GM21381 (cell line): ENCODE results near the gene CLIC5.

Source experiments
- ATAC-seq: cut with Tn5 transposase; IDR thresholded peaks from one replicate; pipeline ENCODE4 v1.9.1; 2021; ENCODE audit warnings: mild to moderate bottlenecking, moderate library complexity; ENCODE audit not compliant: unreplicated experiment

Gene CLIC5

DNA sequence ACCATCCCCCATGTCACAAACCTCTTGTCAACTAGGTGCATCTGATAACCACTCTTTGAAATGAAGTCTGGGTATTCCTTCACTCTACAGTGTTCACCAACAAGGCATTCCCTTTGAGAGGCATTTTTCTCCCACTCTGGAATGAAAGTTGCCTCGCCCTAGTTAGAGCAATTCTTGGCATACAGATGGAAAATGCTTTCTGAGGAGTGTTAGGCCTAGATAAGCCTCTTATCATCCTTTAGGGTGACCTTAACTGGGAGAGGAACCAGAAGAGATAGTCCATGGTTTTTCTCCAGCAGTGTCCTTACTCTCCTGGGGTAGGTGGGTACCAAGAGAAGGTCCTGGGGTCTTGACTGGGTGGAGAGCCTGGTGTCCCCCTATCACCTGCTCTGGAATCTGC, 14.8 kb downstream of the CLIC5 start:
- ATAC-seq, result no peak

DNA sequence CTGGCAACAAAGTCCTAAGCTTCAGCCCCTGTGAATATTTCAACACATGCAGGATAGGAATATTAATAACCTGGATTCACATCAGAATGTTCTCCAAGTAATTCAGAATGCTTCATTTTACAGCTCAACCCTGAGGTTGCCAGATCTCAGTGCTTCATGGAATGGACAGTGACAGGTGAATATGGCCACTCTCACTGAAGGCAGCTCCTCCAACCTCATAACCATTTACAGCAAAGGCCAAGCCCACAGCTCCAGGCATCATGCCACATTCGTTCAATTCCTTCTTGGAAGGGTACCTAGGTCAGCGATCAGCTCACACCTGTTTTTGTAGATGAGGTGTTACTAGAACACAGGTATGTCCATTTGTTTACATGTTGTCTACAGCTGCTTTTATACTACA, 17.1 kb downstream of the CLIC5 start:
- ATAC-seq, result no peak

DNA sequence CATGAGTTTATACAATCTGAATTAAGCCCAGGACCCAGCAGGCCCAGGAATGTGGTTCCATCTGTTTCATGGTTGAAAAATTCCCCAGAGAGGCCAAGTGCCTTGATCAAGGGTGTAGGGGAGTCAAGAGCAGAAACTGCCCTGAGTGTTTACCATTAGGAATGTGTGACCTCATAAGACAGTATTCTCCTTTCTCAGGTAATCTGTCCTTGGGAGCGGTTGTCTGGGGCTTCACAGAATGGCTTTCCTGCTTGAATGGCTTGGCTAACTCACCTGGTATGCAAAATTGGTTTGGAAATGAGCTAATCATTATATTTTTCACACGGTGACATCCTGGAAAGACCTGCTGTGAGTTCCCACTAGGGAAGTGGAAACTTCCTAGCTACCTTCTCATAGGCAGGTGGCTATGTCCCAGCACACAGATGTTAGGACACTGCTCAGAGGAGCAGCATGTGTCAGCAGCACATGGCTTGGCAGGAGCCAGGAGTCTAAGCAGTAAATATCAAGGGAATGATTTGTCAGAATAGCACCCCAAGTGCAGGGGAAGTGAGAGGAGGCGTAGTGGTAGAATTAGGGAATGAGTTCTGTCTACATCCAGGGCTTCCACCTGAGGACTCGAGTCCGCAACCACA, 17.7 kb downstream of the CLIC5 start:
- no peak for ATAC-seq

DNA sequence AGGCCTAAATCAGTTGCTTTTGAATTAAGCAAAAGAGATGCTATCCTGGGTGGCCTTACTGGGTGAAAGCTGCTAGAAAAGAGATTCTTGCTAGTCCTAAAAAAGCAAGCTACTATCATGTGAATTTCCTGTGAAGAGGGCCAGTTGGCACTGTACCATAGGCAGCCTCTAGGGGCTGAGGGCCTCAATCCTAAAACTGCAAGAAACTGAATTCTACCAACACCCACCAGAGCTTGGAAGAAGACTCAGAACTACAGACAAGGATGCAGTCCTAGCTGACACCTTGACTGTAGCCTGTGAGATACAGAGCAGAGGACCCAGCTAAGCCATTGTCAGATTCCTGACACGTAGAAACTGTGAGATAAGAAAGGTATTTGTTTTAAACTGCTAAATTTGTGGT, 24.5 kb downstream of the CLIC5 start:
- no peak for ATAC-seq

DNA sequence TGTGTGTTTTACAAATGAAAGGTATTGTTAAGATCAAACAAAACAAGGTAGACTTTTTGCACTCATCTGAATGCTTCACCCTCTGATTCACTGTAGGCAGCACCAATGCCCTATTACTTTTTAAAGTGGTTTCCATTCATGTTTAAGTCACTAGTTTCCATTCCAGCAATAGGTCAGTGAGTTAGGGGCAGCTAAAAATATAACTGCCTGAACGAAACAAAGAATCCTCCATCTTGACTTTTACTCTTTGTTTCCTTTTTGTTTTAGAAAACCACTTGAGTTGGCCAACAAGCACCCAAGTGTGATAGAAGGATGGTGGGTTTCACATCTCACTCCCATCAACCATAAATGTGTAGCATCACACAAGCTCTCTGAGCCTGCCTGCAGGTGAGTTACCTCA, 25.5 kb downstream of the CLIC5 start:
- ATAC-seq, result peak; percentile 72

DNA sequence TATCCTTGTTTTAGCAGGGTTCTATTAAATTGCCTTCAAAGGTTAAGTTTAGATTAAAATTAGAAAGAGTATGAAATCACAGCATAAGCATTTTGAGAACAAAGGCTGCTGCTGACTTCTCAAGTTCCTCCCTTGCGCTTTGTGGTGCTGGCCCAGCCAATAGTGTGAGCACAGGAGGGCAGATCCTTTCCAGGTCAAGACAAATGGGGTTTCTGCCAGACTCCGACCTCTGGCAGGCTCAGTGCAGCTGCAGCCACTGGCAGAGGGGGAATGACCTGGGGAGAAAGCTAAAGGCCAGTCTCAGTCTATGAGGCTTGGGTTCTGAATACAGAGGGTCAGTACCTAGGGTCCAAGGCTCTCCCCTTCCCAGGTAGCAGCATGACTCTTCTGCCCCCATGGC, 27.0 kb downstream of the CLIC5 start:
- ATAC-seq, result no peak

DNA sequence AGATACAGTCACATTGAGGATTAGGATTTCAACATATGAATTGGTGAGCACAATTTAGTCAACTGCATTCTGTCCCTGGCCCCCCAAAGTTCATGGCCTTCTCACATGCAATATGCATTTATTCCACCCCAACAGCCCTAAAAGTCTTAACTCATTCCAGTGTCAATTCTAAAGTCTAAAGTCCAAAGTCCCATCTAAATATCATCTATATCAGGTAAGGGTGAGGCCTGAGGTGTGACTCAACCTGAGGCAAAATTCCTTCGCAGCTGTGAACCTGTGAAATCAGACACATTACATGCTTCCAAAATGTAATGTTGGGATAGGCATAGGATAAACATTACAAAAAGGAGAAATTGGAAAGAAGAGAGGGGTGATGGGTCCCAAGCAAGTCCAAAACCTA, 27.8 kb downstream of the CLIC5 start:
- no peak for ATAC-seq

DNA sequence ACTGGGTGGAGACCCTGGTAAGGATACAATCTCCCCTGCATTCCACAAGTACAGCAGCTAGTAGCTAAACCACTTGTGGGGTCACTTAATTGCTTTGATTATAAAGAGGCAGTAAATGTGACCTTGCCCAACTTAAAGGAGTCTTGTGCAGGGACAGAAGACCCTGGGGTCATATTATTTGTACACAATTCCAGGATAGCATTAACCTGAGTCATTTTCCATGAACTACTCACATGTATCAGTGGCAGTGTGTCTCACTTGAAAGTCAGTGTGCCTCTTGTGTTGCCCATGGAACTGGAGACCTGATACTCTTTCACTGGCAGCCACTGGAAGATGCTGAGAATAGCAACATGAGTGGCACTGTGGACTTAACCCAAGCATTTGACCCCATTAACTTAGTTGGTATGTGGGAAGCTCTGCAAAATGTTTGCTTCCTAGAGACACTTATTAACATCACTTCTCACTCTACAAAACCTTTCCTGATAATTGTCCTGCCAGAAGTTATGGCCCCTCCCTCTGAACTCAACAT, 28.9 kb downstream of the CLIC5 start:
- ATAC-seq, result no peak

DNA sequence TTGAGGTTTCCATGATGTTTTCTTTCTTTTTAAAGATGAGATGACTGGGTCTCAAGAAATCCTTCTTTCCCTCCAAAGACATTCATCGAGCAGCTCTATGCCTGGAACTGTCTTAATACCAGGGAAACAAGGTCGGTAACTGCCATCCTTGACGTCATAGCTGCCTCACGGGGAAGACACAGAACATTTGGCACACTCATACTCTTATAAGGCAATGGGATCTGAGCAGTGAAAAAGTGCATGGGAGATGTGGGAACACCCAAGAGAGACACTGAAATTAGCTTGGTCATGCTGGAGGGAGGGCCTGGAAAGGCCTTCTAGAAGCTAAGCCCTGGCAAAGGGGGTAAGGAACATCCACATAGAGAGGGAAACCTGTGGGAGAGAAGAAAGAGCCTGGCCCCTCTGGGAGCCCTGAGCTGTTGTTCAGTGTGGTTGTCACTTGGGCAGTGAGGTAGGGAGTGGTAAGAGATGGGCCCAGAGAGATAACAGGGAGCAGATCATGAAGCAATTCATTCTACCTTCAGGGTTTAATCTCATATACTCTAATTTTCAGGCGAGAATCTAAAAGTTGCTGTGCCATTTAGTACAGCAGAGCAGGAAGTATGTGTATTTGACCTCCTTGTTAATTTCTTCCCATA, 30.8 kb downstream of the CLIC5 start:
- ATAC-seq, result no peak

DNA sequence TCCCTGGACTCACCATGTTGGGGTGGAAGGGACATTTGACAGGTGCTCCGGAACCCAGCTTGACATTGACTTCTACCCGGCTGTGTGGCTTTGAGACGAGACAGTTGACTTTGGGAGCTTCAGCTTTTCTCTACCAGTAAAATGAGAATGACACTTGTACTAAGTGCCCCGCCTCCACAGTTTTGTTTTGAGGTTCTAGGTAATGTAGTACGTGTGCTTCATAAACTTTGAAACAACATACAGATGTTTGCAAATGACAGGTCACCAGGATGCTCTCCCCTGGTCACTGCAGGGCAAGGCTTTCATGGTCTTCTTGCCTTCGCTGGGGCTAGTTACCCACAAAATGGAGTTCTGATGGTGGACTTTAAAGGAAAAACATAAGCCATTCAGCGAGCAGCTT, 31.3 kb downstream of the CLIC5 start:
- no peak for ATAC-seq

DNA sequence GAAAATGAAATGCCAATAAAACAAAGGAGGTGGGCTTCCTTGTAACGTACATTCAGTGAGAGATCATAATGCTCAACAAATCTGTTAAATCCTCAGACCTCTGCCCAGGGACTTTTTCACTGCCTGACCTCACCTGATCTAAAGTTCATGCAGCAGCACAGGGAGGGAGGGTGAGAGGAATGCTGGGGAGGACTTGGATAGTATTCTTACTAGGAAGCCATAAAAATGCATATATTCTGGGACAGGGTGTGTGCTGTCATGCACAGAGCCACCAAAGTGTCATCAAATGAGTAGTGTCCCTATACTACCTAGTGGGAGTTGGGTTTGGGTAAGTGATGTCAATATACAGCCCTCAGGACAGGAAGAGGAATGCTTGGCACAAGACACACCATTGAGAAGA, 32.6 kb downstream of the CLIC5 start:
- no peak for ATAC-seq

DNA sequence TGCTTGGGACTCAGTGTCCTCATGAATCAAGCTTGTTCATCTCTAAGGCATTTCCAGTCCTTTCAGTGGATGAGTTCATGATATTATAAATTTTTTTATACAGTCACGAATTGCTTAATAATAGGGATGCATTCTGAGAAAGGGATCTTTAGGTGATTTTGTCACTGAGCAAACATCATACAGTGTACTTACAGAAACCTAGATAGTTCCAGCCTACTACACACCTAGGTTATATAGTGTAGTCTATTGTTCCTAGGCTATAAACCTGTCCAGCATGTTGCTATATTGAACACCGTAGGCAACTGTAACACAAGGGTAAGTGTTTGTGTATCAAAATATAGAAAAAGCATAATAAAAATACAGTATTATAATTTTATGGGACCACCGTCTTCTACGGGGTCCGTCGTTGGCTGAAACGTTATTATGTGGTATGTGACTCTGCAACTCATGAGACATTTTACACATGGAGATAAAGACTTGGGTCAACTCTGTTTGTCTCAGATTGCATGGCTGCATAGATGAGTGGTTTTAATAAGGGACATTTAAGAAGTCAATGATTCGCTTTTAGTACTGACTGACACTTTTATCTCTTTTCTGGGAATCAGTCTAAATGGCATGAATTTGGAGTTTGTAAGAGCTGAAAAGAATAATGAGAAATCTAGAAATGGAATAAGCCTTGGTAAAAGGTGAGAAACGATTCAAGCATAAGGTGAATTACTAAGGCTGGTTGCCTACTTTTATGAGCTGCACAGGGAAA, 33.2 kb downstream of the CLIC5 start:
- no peak for ATAC-seq

DNA sequence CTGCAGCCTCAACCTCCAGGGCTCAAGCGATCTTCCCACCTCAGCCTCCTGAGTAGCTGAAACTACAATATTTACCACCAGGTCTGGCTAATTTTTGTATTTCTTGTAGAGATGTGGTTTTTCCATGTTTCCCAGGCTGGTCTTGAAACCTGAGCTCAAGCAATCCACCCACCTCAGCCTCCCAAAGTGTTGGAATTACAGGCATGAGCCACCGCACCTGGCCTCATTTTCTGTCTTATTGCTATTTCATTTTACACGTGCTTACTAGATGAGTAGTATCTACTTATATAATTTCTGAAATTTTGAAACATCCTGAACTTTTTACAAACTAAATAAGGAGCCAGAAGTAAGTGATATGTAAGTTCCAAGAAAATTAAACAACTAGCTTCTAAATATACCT, 34.6 kb downstream of the CLIC5 start:
- ATAC-seq, result no peak

DNA sequence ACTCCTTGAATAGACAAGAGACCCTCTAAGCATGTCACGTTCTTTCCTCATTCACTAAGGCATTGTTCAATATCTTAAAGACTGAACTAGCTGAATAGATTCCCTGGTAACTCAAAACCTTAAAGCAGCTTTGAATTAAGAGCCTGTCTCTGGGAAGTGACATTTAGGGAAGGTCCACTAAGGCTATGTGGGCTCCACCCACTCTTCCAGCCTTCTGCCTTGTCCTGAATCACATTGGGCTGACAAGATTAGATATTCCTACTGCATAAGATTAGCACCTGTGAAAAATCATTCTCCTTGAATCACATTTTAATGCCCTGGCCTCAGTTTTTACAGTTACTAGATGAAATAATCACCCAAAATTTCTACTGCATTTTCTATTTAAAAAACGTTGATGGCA, 36.3 kb downstream of the CLIC5 start:
- no peak for ATAC-seq

DNA sequence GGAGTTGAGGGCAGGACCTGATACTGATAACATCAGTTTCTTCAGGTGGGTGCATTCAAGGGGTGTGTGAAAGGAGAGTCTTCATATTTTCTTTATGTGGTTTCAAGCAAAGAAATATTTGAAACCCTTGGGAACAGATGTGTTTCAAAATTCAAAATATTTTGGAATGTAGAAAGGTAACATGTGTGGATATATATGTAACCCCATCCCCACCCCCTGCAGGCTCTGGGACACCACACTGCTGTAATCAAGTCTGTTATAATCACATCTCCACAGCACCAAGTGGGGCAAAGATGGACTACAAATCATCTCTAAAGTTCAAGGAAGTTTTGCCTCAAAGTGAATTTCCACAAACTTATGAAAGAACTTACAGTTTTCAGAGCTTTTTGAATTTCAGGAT, 41.1 kb downstream of the CLIC5 start:
- ATAC-seq, result no peak

DNA sequence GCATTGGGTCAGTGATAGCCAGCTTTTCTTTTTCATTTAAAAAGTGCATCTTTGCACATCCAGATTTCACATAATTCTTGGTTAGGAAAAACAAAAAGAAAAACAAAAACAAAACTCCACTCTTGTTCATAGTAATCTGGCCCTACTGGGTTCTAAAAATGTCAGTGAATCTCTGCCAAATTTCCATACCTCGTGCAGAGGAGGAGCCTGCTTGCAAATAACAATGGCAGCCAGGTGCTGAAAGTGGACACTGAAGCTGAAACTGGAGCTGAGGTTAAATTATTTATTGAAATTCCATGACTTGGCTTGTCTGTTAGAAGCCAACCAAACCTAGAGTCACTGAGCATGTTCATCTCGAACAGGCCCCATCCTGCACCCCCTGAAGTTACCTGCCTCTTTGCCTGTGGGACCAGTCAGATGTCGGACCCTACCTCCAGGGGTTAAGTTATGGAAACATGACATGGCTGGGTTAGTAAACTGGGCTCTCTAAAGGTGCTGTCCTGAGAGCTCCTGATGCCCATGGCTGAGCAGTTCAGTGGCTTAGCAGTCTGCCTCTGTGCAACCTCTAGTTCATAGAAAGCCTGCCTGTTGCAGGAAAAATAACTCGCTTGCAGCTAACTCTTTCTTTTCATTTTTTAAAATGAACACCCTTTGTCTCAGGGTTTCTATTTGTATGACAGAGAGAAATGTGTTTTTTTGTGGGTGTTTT, 42.7 kb downstream of the CLIC5 start:
- ATAC-seq, result no peak

DNA sequence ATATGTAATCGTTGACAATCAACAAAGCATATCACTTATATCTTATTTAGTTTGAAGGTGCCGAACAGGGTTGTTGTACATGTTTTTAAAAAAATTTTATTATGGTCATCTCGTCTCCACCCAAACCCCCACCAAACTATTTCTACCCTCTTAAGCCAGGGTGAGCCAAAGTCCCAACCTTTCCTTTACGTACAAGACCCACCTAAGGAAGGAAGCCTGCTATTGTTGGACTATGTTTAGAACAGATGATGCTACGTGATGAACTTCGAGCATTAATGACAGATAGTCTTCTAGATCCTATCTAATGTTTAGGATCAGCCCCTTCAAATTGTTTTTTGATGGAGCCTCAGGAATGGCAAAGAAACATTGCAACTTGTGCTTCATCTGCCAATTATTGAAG, 44.4 kb downstream of the CLIC5 start:
- ATAC-seq, result no peak

DNA sequence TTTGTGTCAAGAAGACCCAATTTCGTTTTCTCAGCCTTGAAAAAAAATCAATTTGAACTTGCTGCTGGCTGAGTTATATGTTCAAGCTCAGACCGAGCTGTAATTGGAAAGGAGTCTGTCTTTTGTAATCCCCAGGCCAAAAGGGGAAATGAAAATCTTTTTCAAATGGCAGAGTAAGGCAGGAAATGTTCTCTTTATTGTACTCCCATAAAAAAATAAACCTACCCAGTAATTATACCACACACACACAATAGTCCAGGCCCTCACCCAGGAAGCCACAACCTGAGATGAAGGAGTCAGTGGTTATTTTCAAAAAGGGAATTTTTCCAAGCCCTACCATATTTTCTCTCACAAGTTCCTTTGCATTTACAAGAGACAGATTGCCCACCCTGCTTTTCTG, 45.3 kb downstream of the CLIC5 start:
- no peak for ATAC-seq

DNA sequence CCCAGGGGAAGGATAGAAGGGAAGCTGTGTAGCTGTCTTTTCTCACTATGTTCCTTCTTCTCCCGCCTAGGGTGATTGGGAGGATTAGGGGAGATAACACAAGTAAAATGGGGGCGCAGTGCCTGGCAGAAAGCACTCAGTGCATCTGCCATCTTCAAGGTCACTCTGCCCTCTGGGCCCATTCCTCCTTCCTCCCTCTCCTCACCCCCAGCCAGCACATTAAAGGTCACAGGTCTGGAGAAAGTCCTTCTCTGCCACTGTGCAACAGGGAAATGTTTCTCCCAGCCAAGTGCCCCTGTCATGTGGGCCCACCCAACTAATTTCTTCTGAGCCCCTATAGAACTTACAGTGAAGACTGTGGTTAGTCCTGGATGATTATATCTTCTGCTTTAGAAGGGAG, 45.8 kb downstream of the CLIC5 start:
- ATAC-seq, result no peak

DNA sequence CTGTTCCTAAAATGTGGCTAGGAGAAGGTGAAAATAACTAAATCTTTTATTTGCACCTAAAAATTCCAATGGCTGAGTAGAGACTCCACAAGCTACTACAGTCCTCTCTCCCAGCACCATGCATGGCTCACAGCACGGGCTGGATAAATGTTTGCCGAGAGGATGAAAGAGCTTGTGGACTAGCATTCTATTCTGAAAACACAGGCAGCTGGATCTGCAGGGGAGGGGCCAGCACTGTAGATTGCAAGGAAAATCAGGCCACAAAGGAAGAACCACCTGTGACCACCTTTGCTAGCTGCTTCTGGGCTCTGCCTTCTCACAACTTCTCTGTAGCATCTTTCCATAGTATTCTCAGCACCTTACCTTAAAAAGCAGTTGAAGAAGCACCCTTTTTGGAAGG, 46.6 kb downstream of the CLIC5 start:
- ATAC-seq, result no peak

DNA sequence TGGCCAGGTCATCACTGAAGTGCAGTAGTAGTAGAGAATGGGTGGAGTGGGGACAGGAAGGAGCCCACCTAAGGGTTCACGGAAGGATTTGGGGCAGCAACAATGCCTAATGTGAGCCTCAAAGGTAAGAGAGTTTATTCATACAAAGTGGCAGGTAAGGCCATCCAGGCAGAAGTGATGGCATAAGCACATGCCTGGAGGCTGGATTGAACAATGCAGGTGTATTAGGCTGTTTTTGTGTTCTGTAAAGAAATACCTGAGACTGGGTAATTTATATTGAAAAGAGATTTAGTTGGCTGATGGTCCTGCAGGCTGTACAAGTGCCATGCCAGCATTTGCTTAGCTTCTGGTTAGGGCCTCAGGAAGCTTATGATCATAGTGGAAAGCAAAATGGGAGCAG, 48.3 kb downstream of the CLIC5 start:
- ATAC-seq, result no peak

DNA sequence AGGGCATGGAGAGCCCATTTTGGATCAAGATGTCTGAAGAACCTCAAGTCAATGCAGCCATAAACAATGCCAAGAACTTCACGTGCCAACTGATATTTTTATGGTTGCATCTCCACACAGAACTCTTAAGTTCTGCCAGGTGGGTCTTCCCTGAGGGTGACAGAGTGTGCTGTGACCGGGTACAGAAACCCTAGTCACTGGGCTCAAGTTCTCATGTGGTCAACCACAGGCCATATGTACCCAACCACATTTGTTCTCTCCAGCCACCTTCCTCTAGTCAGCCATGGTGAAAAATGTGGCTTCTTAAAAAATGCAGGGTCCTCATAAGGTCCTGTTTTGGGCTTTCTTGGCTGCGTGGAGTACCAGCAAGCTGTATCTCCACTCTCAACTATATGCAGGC, 48.9 kb downstream of the CLIC5 start:
- ATAC-seq, result no peak
